Thymus (tissue), 11 donors: ENCODE results near the gene S100A16. TPM values are rescaled to one million over a fixed set of nuclear protein-coding genes. Genes with fewer than 3 reads are reported as not detected.

ENCODE experiments used
- DNase-seq, 9 donors: peaks; one replicate each; pipeline ENCODE4 v3.0.0-alpha.2; 2013; ENCODE audit warnings: low spot score in 9 of 9, low read depth in 6 of 9, missing footprints in 1 of 9
- H3K27ac ChIP-seq, 2 donors: one replicate each; pipeline ENCODE4 v1.5.1; 2013; ENCODE audit warnings: control low read depth in 1 of 2, low read depth in 1 of 2, low read length in 1 of 2, mild to moderate bottlenecking in 1 of 2, moderate library complexity in 1 of 2
- H3K27me3 ChIP-seq, 2 donors: one replicate each; pipeline ENCODE4 v1.5.1; 2013; ENCODE audit warnings: low read length in 1 of 2; ENCODE audit not compliant: control insufficient read depth in 2 of 2, insufficient read depth in 1 of 2
- H3K36me3 ChIP-seq, 2 donors: one replicate each; pipeline ENCODE4 v1.5.1; 2013; ENCODE audit warnings: low read length in 1 of 2, mild to moderate bottlenecking in 1 of 2, moderate library complexity in 1 of 2; ENCODE audit not compliant: control insufficient read depth in 2 of 2, insufficient read depth in 2 of 2
- H3K4me1 ChIP-seq, 2 donors: one replicate each; pipeline ENCODE4 v1.5.1; 2013; ENCODE audit warnings: low read length in 2 of 2; ENCODE audit not compliant: control insufficient read depth in 2 of 2, insufficient read depth in 2 of 2
- H3K4me3 ChIP-seq, 2 donors: one replicate each; pipeline ENCODE4 v1.5.1; 2013; ENCODE audit warnings: low read length in 2 of 2, control low read depth in 1 of 2, mild to moderate bottlenecking in 1 of 2
- H3K9me3 ChIP-seq, 2 donors: one replicate each; pipeline ENCODE4 v1.5.1; 2013; ENCODE audit warnings: low read length in 1 of 2, mild to moderate bottlenecking in 1 of 2; ENCODE audit not compliant: control insufficient read depth in 2 of 2, insufficient read depth in 1 of 2
- WGBS: extraction: QIAGEN DNeasy Blood & Tissue Kit; methylation state at CpG from one replicate; pipeline ENCODE4 v1.1.7; 2013; 5-methylcytosine and 5-hydroxymethylcytosine counted together
- polyA plus RNA-seq: library from polyadenylated mRNA; stranded (reverse); fragments of 200-250 nt; gene quantifications from one replicate; pipeline ENCODE4 v1.2.3, GENCODE V29; 2013
- total RNA-seq: library from RNA; stranded (reverse); fragments of 120-200 nt; gene quantifications from one replicate; pipeline ENCODE4 v1.2.4, GENCODE V29; 2013
- donor health status: healthy.

Gene S100A16
- total and polyA plus RNA-seq, 2 donors = 28.8 to 128 TPM

- WGBS = 95% methylated on average over 10 of the region's 10 CpGs
- DNase-seq = no peak
- Histone ChIP-seq H3K27me3 (no peaks in the 10 kb centered on the region), H3K9me3 (no peaks in the 10 kb centered on the region), H3K27ac (no peak overlapping the region), H3K4me3 (no peak overlapping the region), H3K36me3 (no peaks in the 10 kb centered on the region), H3K4me1 (peaks cover 0 to 10% of the 10 kb centered on the region in 2 donors)
Measured at GRCh38 chr1:153560771-153561465, 52.0 kb downstream of the S100A16 start.

- Histone ChIP-seq H3K36me3 (no peaks in the 10 kb centered on the region), H3K27me3 (no peaks in the 10 kb centered on the region), H3K4me1 (peaks cover 0 to 3% of the 10 kb centered on the region in 2 donors), H3K4me3 (no peak overlapping the region), H3K9me3 (no peaks in the 10 kb centered on the region), H3K27ac (no peak overlapping the region)
- no peak for DNase-seq
- WGBS = 98% methylated on average over 2 of the region's 2 CpGs
Measured at GRCh38 chr1:153560241-153560640, 52.7 kb downstream of the S100A16 start.

- H3K27me3 ChIP-seq = no peaks in the 10 kb centered on the region
- no peak for DNase-seq
- H3K36me3 ChIP-seq = no peaks in the 10 kb centered on the region
- no peak overlapping the region for H3K4me3 ChIP-seq
- 100% methylated on average over 3 of the region's 3 CpGs for WGBS
- no peak overlapping the region for H3K27ac ChIP-seq
- H3K9me3 ChIP-seq = no peaks in the 10 kb centered on the region
- no peaks in the 10 kb centered on the region for H3K4me1 ChIP-seq
Measured at GRCh38 chr1:153557877-153558276, 55.1 kb downstream of the S100A16 start.

Other genes with a start within 250 kb of the S100A16 start
- 35.8 TPM for gene S100A12, start 237.5 kb downstream of the S100A16 start, total RNA-seq
- 29.1 TPM for gene S100A12, start 237.5 kb downstream of the S100A16 start, polyA plus RNA-seq
- gene S100A8, start 222.1 kb downstream of the S100A16 start, total RNA-seq = 291 TPM
- 754 TPM for gene S100A8, start 222.1 kb downstream of the S100A16 start, polyA plus RNA-seq
- gene S100A7A, start 196.6 kb downstream of the S100A16 start, total RNA-seq = not detected
- 0.30 TPM for gene S100A7A, start 196.6 kb downstream of the S100A16 start, polyA plus RNA-seq
- 5.9 TPM for gene S100A7, start 152.5 kb downstream of the S100A16 start, total RNA-seq
- 247 TPM for gene S100A7, start 152.5 kb downstream of the S100A16 start, polyA plus RNA-seq
- gene S100A6, start 77.1 kb downstream of the S100A16 start, total RNA-seq = 131 TPM
- 654 TPM for gene S100A6, start 77.1 kb downstream of the S100A16 start, polyA plus RNA-seq
- not detected for gene S100A5, start 72.2 kb downstream of the S100A16 start, total RNA-seq
- 0.87 TPM for gene S100A5, start 72.2 kb downstream of the S100A16 start, polyA plus RNA-seq
- 76.8 TPM for gene S100A4, start 67.3 kb downstream of the S100A16 start, total RNA-seq
- gene S100A4, start 67.3 kb downstream of the S100A16 start, polyA plus RNA-seq = 305 TPM
- 0.38 TPM for gene S100A3, start 63.9 kb downstream of the S100A16 start, total RNA-seq
- 2.6 TPM for gene S100A3, start 63.9 kb downstream of the S100A16 start, polyA plus RNA-seq
- 9.8 TPM for gene S100A2, start 47.3 kb downstream of the S100A16 start, total RNA-seq
- 93.5 TPM for gene S100A2, start 47.3 kb downstream of the S100A16 start, polyA plus RNA-seq
- 137 TPM for gene S100A14, start 3.2 kb upstream of the S100A16 start, total RNA-seq
- 302 TPM for gene S100A14, start 3.2 kb upstream of the S100A16 start, polyA plus RNA-seq
- gene S100A13, start 14.4 kb upstream of the S100A16 start, total RNA-seq = 32.0 TPM
- gene S100A13, start 14.4 kb upstream of the S100A16 start, polyA plus RNA-seq = 96.1 TPM
- gene S100A1, start 15.3 kb upstream of the S100A16 start, total RNA-seq = 0.76 TPM
- 3.4 TPM for gene S100A1, start 15.3 kb upstream of the S100A16 start, polyA plus RNA-seq
- gene CHTOP, start 20.9 kb upstream of the S100A16 start, total RNA-seq = 61.0 TPM
- gene CHTOP, start 20.9 kb upstream of the S100A16 start, polyA plus RNA-seq = 111 TPM
- 50.3 TPM for gene SNAPIN, start 45.6 kb upstream of the S100A16 start, total RNA-seq
- 48.2 TPM for gene SNAPIN, start 45.6 kb upstream of the S100A16 start, polyA plus RNA-seq
- 435 TPM for gene ILF2, start 57.9 kb upstream of the S100A16 start, total RNA-seq
- gene ILF2, start 57.9 kb upstream of the S100A16 start, polyA plus RNA-seq = 91.2 TPM
- 2.5 TPM for gene NPR1, start 65.6 kb upstream of the S100A16 start, total RNA-seq
- gene NPR1, start 65.6 kb upstream of the S100A16 start, polyA plus RNA-seq = 10.1 TPM
- gene INTS3, start 114.9 kb upstream of the S100A16 start, total RNA-seq = 18.2 TPM
- 59.9 TPM for gene INTS3, start 114.9 kb upstream of the S100A16 start, polyA plus RNA-seq
- 8.4 TPM for gene SLC27A3, start 162.3 kb upstream of the S100A16 start, total RNA-seq
- gene SLC27A3, start 162.3 kb upstream of the S100A16 start, polyA plus RNA-seq = 48.5 TPM